Measurements from ENCODE around the gene FILIP1L.

The FILIP1L gene

DNA sequence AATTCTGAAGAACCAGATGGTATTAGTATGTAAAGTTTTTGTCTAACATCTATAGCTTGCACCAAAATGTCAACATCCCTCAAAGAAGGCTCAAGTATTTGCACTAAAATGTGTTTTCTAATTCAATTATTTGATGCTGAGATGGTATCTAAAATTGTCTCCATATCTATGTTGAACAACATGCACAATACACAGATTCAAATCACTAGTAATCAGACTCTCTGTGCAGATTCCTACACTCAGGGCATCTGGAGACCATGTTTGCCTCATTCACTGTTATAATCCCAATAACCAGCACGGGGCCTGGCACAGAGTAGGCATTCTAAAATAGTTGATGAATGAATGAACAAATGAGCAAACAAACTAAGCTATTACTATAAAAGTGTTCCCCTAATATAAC, 2.6 kb downstream of the FILIP1L start:
- Mint-ChIP-seq H3K36me3 (ENCODE audit: low read depth) (peaks cover 12% of the 10 kb centered on the region), H3K4me3 (no peak overlapping the region), H3K27me3 (ENCODE audit: low read depth, poor library complexity) (no peaks in the 10 kb centered on the region), H3K9me3 (peaks cover 7% of the 10 kb centered on the region), H3K27ac (no peak overlapping the region), H3K4me1 (peaks cover 13% of the 10 kb centered on the region)
- no peak for DNase-seq
- TF ChIP-seq, protein P1, sequence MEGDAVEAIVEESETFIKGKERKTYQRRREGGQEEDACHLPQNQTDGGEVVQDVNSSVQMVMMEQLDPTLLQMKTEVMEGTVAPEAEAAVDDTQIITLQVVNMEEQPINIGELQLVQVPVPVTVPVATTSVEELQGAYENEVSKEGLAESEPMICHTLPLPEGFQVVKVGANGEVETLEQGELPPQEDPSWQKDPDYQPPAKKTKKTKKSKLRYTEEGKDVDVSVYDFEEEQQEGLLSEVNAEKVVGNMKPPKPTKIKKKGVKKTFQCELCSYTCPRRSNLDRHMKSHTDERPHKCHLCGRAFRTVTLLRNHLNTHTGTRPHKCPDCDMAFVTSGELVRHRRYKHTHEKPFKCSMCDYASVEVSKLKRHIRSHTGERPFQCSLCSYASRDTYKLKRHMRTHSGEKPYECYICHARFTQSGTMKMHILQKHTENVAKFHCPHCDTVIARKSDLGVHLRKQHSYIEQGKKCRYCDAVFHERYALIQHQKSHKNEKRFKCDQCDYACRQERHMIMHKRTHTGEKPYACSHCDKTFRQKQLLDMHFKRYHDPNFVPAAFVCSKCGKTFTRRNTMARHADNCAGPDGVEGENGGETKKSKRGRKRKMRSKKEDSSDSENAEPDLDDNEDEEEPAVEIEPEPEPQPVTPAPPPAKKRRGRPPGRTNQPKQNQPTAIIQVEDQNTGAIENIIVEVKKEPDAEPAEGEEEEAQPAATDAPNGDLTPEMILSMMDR (IDR thresholded peaks at IDR 0.05) = no peak

DNA sequence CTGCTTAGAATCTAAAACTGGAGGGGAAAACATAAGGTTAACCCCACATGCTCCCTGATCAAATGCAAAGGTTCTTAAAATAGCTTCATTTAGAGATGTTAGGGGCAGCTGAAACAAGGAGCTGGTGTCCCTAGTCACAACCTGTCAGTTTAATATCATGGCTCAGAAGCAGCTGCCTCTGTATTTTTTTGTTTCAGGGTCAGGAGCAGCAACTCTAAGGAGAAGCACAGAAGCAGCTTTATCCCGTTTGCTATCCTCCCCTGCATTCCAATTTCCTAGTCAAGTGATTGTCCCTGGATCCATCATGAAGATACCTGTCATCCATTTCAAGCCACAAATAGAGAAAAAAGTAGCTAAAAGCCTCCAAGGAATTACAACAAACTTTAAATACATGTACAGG, 4.1 kb downstream of the FILIP1L start:
- Mint-ChIP-seq H3K27me3 (ENCODE audit: low read depth, poor library complexity) (no peaks in the 10 kb centered on the region), H3K4me1 (peaks cover 28% of the 10 kb centered on the region), H3K27ac (no peak overlapping the region), H3K4me3 (no peak overlapping the region), H3K9me3 (no peaks in the 10 kb centered on the region), H3K36me3 (ENCODE audit: low read depth) (no peaks in the 10 kb centered on the region)
- TF ChIP-seq, protein P1 (IDR thresholded peaks at IDR 0.05) = no peak
- DNase-seq = no peak

DNA sequence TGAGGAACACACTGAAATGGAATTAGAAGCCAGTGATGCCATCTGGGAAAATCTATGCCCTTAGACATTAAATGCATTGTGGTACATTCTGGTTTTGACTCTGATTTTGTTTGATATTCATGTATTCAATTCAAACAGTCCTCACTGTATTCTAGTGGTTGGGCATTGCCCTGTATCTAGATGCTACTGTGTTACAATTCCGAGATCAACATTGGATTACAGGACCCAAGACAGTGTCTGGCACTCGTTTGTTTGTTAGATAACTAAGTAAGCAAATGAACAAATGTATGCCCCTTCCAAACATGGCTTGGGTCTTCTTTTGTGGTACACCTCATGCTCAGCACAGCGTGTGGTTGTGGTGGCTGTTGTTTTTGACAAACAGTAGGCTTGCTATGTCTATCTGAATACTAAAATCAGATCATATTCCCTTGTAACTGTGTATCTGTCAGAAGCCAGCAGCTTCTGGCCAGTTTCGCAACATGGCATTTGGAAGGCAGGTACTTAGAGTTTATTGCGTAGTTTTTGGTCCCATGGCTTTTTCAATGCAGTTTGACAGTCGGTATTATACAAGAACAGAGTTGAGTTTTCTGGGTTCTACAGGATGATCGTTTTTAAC, 5.7 kb downstream of the FILIP1L start:
- TF ChIP-seq, protein P1 (IDR thresholded peaks at IDR 0.05) = no peak
- Mint-ChIP-seq H3K4me3 (no peak overlapping the region), H3K36me3 (ENCODE audit: low read depth) (no peaks in the 10 kb centered on the region), H3K4me1 (peaks cover 41% of the 10 kb centered on the region), H3K9me3 (no peaks in the 10 kb centered on the region), H3K27me3 (ENCODE audit: low read depth, poor library complexity) (no peaks in the 10 kb centered on the region), H3K27ac (no peak overlapping the region)
- no peak for DNase-seq

DNA sequence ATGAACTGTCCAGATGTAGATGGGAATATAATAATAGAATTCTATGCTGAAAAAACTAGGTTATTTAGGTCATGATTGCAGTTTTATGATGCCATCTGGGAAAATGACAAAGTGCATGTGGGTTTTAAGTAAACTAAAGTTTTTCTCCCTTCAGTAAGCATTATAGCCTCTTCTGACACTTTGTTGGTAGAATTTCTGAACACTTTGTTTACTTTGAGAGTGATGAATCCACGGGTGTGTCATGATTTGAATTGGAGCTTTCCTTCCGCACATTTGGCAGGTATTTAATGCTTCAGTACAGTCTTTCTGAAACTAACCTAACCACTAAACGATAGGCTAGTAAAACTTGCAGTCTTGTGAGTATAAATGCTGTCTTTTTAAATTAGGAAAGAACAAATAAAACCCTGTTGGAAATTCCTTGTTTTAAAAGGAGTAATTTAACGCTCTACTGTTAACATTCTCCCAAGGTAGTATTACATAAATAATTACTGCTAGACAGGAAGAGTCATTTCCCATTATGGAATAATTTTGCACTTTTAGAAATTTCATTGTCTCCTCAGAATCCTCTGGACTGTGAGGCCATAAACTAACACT, 7.0 kb downstream of the FILIP1L start:
- Mint-ChIP-seq H3K4me3 (no peak overlapping the region), H3K36me3 (ENCODE audit: low read depth) (no peaks in the 10 kb centered on the region), H3K27ac (no peak overlapping the region), H3K27me3 (ENCODE audit: low read depth, poor library complexity) (no peaks in the 10 kb centered on the region), H3K4me1 (peaks cover 51% of the 10 kb centered on the region), H3K9me3 (no peaks in the 10 kb centered on the region)
- DNase-seq = no peak
- TF ChIP-seq, protein P1 (IDR thresholded peaks at IDR 0.05) = no peak

DNA sequence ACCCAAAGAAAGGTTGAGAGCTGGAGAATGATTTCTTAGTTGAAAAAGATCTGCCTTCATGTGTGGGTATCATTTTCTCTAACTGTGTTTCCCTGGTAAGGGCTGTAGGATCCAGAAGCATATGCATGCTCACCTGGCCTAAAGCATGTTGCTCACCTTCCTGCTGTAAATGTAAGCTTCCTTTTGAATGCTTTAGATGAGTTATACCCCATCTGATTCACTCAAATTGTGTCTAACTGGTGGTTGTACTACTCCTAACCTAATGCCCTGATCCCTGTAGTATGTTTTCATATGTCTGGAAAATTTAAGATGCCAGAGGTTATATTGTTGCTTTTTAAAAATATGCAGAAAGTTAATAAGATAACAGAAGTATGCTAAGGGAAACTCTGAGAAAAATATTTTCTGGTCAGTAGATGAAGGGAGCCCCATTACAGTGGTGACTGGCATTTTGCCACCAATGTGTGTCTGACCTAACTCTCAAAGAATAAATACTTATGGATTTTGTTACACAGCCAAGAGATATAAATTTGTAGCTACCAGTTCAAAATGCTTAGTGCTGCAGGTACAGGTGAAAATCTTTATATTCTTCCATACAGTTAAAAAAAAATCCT, 7.7 kb downstream of the FILIP1L start:
- Mint-ChIP-seq H3K4me1 (peaks cover 51% of the 10 kb centered on the region), H3K4me3 (no peak overlapping the region), H3K36me3 (ENCODE audit: low read depth) (no peaks in the 10 kb centered on the region), H3K27me3 (ENCODE audit: low read depth, poor library complexity) (no peaks in the 10 kb centered on the region), H3K9me3 (no peaks in the 10 kb centered on the region), H3K27ac (no peak overlapping the region)
- TF ChIP-seq, protein P1 (IDR thresholded peaks at IDR 0.05) = no peak
- DNase-seq = no peak

DNA sequence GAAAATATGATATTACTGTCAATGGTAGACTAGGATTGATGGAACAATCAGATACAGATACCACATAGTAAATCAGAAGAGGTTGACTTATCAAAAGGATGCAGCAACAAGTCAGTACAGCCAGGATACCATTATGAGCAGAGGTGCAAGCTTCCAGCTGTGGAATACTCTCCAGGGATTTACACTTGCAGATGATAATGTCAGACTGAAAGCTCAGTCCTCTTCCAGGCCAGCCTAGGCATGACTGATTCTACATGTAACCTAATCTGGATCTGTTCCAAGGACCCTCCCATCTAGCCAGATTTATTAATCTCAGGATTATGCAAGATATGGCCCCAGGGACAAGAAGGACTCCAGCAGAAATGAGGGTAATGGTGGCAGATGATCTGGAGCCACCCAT, 8.2 kb downstream of the FILIP1L start:
- no peak for DNase-seq
- Mint-ChIP-seq H3K27me3 (ENCODE audit: low read depth, poor library complexity) (no peaks in the 10 kb centered on the region), H3K9me3 (no peaks in the 10 kb centered on the region), H3K4me1 (peaks cover 51% of the 10 kb centered on the region), H3K27ac (no peak overlapping the region), H3K36me3 (ENCODE audit: low read depth) (peaks cover 3% of the 10 kb centered on the region), H3K4me3 (no peak overlapping the region)
- TF ChIP-seq, protein P1 (IDR thresholded peaks at IDR 0.05) = no peak

Measured in nephron progenitor cell (in vitro differentiated cells).